ENCODE measurements around the gene RBKS. TPM values are rescaled to one million over a fixed set of nuclear protein-coding genes. Genes with fewer than 3 reads are reported as not detected.
A peak's percentile ranks its signal among the peaks of the same experiment; 100 is the strongest.

RBKS gene
- total and polyA plus RNA-seq, 10 donors: 1.00 to 5.1 (median 2.6) TPM

- 66 to 89% (median 73%) methylated on average over 8 of the region's 8 CpGs for WGBS, 5 donors
- intact Hi-C loops (cut with DNase I; ENCODE audit: low total_unique reads): no loop called here
Observed at GRCh38 chr2:27795093-27795834, 94.9 kb downstream of the RBKS start.

GRCh38 chr2:27792759-27793158, 97.4 kb downstream of the RBKS start:
- Histone ChIP-seq H3K4me3 (no peak overlapping the region), H3K4me1 (peaks cover 4 to 39% (median 12%) of the 10 kb centered on the region in 6 donors), H3K27ac (no peak overlapping the region), H3K9me3 (no peaks in the 10 kb centered on the region), H3K27me3 (replicated peaks in 1 of 7) (no peaks in the 10 kb centered on the region), H3K36me3 (no peaks in the 10 kb centered on the region)
- intact Hi-C loops (cut with DNase I; ENCODE audit: low total_unique reads): no loop called here
- no peak for TF ChIP-seq POLR2A (IDR thresholded peaks at IDR 0.05)
- no peak for TF ChIP-seq POLR2AphosphoS5 (IDR thresholded peaks at IDR 0.05)
- TF ChIP-seq CTCF (IDR thresholded peaks at IDR 0.05 in 8 of 11, conservative IDR thresholded peaks at IDR 0.05 in 3 of 11): no peak
- no peak for DNase-seq

More at GRCh38 chr2:27795093-27795834, 94.9 kb downstream of the RBKS start:
- TF ChIP-seq POLR2AphosphoS5 (IDR thresholded peaks at IDR 0.05) (peak in 1 of 3 donors; percentile 21), CTCF (IDR thresholded peaks at IDR 0.05 in 8 of 11, conservative IDR thresholded peaks at IDR 0.05 in 3 of 11) (no peak)
- H3K4me3 ChIP-seq: no peak overlapping the region
- H3K36me3 ChIP-seq: no peaks in the 10 kb centered on the region
- no peaks in the 10 kb centered on the region for H3K9me3 ChIP-seq
- peak overlapping the region in 7 of 8 donors; percentile 10 to 80 (median 64) for H3K27ac ChIP-seq
- peaks cover 4 to 46% (median 12%) of the 10 kb centered on the region in 6 donors for H3K4me1 ChIP-seq
- H3K27me3 ChIP-seq (replicated peaks in 1 of 7): no peaks in the 10 kb centered on the region
- DNase-seq: no peak

GRCh38 chr2:27790796-27791195, 99.4 kb downstream of the RBKS start:
- no peak for DNase-seq
- Histone ChIP-seq H3K4me1 (peaks cover 0 to 21% (median 6%) of the 10 kb centered on the region in 6 donors), H3K36me3 (no peaks in the 10 kb centered on the region), H3K9me3 (no peaks in the 10 kb centered on the region), H3K4me3 (no peak overlapping the region), H3K27me3 (replicated peaks in 1 of 7) (no peaks in the 10 kb centered on the region), H3K27ac (no peak overlapping the region)
- intact Hi-C loops (cut with DNase I; ENCODE audit: low total_unique reads): no loop called here
- TF ChIP-seq POLR2AphosphoS5 (IDR thresholded peaks at IDR 0.05): no peak
- TF ChIP-seq CTCF (IDR thresholded peaks at IDR 0.05 in 8 of 11, conservative IDR thresholded peaks at IDR 0.05 in 3 of 11): no peak
- no peak for TF ChIP-seq POLR2A (IDR thresholded peaks at IDR 0.05)
- 94 to 100% (median 98%) methylated on average over 1 of the region's 1 CpG for WGBS, 5 donors

- H3K36me3 ChIP-seq: peaks cover 0 to 47% (median 4%) of the 10 kb centered on the region in 6 donors
- no peak for DNase-seq
- peaks cover 0 to 23% (median 10%) of the 10 kb centered on the region in 6 donors for H3K4me1 ChIP-seq
- H3K4me3 ChIP-seq: no peak overlapping the region
- TF ChIP-seq CTCF (IDR thresholded peaks at IDR 0.05 in 8 of 11, conservative IDR thresholded peaks at IDR 0.05 in 3 of 11) (no peak), POLR2AphosphoS5 (IDR thresholded peaks at IDR 0.05) (no peak), POLR2A (IDR thresholded peaks at IDR 0.05) (no peak)
- H3K9me3 ChIP-seq: no peaks in the 10 kb centered on the region
- H3K27me3 ChIP-seq (replicated peaks in 1 of 7): no peaks in the 10 kb centered on the region
- intact Hi-C loops (cut with DNase I; ENCODE audit: low total_unique reads): no loop called here
- 92 to 100% (median 97%) methylated on average over 1 of the region's 1 CpG for WGBS, 5 donors
- no peak overlapping the region for H3K27ac ChIP-seq
Observed at GRCh38 chr2:27782701-27783100, 107.5 kb downstream of the RBKS start.

Data from spleen (tissue), 11 donors.